Osteoblast (primary cell): ENCODE measurements around the gene UPF2. TPM values are rescaled to one million over a fixed set of nuclear protein-coding genes. Genes with fewer than 3 reads are reported as not detected.

Experiments
- DNase-seq: peaks from one replicate; pipeline ENCODE4 v3.0.0; 2011; ENCODE audit warnings: low spot score, mixed read lengths; ENCODE audit not compliant: insufficient read length; ENCODE audit errors: missing footprints
- H2AFZ ChIP-seq: 2 replicates; pipeline ENCODE4 v1.6.0; 2011; ENCODE audit warnings: mild to moderate bottlenecking, low read length
- H3K27ac ChIP-seq: 2 replicates; pipeline ENCODE4 v1.5.1; 2011; ENCODE audit warnings: mild to moderate bottlenecking, low read depth, low read length, moderate library complexity
- H3K27me3 ChIP-seq: 2 replicates; pipeline ENCODE4 v1.6.0; 2012; ENCODE audit warnings: mild to moderate bottlenecking, control low read depth, inconsistent platforms, low read length, moderate library complexity; ENCODE audit not compliant: insufficient read depth
- H3K36me3 ChIP-seq: 2 replicates; pipeline ENCODE4 v1.5.1; 2011; ENCODE audit warnings: mild to moderate bottlenecking, low read length, control low read depth, moderate library complexity; ENCODE audit not compliant: insufficient read depth
- H3K4me1 ChIP-seq: 2 replicates; pipeline ENCODE4 v1.5.1; 2011; ENCODE audit warnings: mild to moderate bottlenecking, low read length, control low read depth, moderate library complexity; ENCODE audit not compliant: insufficient read depth
- H3K4me2 ChIP-seq: 2 replicates; pipeline ENCODE4 v1.6.0; 2011; ENCODE audit warnings: mild to moderate bottlenecking, low read length; ENCODE audit not compliant: insufficient read depth
- H3K4me3 ChIP-seq: fragments of 200-600 bp; sonication (generic); 3 replicates; pipeline ENCODE4 v1.5.1; 2012; ENCODE audit warnings: mild to moderate bottlenecking, low read length, inconsistent platforms; ENCODE audit not compliant: insufficient read depth
- H3K79me2 ChIP-seq: 2 replicates; pipeline ENCODE4 v1.6.0; 2012; ENCODE audit warnings: mild to moderate bottlenecking, low read length, control low read depth, inconsistent platforms; ENCODE audit not compliant: insufficient read depth
- H3K9me3 ChIP-seq: 2 replicates; pipeline ENCODE4 v1.5.1; 2011; ENCODE audit warnings: low read depth, low read length, control low read depth
- H4K20me1 ChIP-seq: 2 replicates; pipeline ENCODE4 v1.6.0; 2012; ENCODE audit warnings: mild to moderate bottlenecking, low read length, control low read depth; ENCODE audit not compliant: insufficient read depth
- CTCF ChIP-seq: IDR thresholded peaks from 2 replicates; pipeline ENCODE4 v1.5.1; 2011; ENCODE audit warnings: mild to moderate bottlenecking, low read depth, low read length, moderate library complexity; ENCODE audit errors: extremely low read depth
- total RNA-seq: library from RNA; depleted of rRNA; stranded (reverse); fragments of >200 nt; gene quantifications from 2 replicates; pipeline ENCODE4 v1.2.3, GENCODE V29; 2012

The UPF2 gene
- total RNA-seq, 1 donor = 15.9 TPM

- TF ChIP-seq CTCF = no peak
- H3K9me3 ChIP-seq = no peaks in the 10 kb centered on the region
- no peaks in the 10 kb centered on the region for H3K79me2 ChIP-seq
- DNase-seq = peak; percentile 41
- no peaks in the 10 kb centered on the region for H4K20me1 ChIP-seq
- H3K4me2 ChIP-seq = no peak overlapping the region
- no peaks in the 10 kb centered on the region for H3K4me1 ChIP-seq
- no peaks in the 10 kb centered on the region for H3K36me3 ChIP-seq
- no peak overlapping the region for H3K4me3 ChIP-seq
- no peak overlapping the region for H2AFZ ChIP-seq
- no peaks in the 10 kb centered on the region for H3K27me3 ChIP-seq
- no peak overlapping the region for H3K27ac ChIP-seq
Measured at GRCh38 chr10:11907914-11908313, 134.7 kb downstream of the UPF2 start.

- H3K79me2 ChIP-seq = no peaks in the 10 kb centered on the region
- H3K4me2 ChIP-seq = no peak overlapping the region
- no peak for TF ChIP-seq CTCF
- peak overlapping the region; percentile 65 for H2AFZ ChIP-seq
- no peak overlapping the region for H3K27ac ChIP-seq
- H4K20me1 ChIP-seq = no peaks in the 10 kb centered on the region
- H3K27me3 ChIP-seq = no peaks in the 10 kb centered on the region
- H3K9me3 ChIP-seq = no peaks in the 10 kb centered on the region
- H3K4me3 ChIP-seq = no peak overlapping the region
- H3K4me1 ChIP-seq = no peaks in the 10 kb centered on the region
- DNase-seq = peak; percentile 73
- no peaks in the 10 kb centered on the region for H3K36me3 ChIP-seq
Measured at GRCh38 chr10:11906714-11907113, 135.9 kb downstream of the UPF2 start.

- TF ChIP-seq CTCF = no peak
Measured at GRCh38 chr10:11902646-11903045, 140.0 kb downstream of the UPF2 start.

GRCh38 chr10:11901833-11902475, 140.7 kb downstream of the UPF2 start:
- H3K27ac ChIP-seq = no peak overlapping the region
- no peaks in the 10 kb centered on the region for H3K36me3 ChIP-seq
- no peak overlapping the region for H3K4me2 ChIP-seq
- H2AFZ ChIP-seq = no peak overlapping the region
- no peaks in the 10 kb centered on the region for H3K79me2 ChIP-seq
- peak; percentile 30 for DNase-seq
- no peaks in the 10 kb centered on the region for H3K9me3 ChIP-seq
- TF ChIP-seq CTCF = no peak
- H4K20me1 ChIP-seq = no peaks in the 10 kb centered on the region
- H3K27me3 ChIP-seq = peaks cover 2% of the 10 kb centered on the region
- H3K4me3 ChIP-seq = no peak overlapping the region
- no peaks in the 10 kb centered on the region for H3K4me1 ChIP-seq

More at GRCh38 chr10:11902646-11903045, 140.0 kb downstream of the UPF2 start:
- Histone ChIP-seq H4K20me1 (no peaks in the 10 kb centered on the region), H3K4me3 (no peak overlapping the region), H3K27me3 (peaks cover 2% of the 10 kb centered on the region), H3K4me1 (no peaks in the 10 kb centered on the region), H2AFZ (no peak overlapping the region), H3K9me3 (no peaks in the 10 kb centered on the region), H3K36me3 (no peaks in the 10 kb centered on the region), H3K27ac (no peak overlapping the region), H3K79me2 (no peaks in the 10 kb centered on the region), H3K4me2 (no peak overlapping the region)
- peak; percentile 39 for DNase-seq
